Muscle of back (tissue), 11 donors: ENCODE data around the gene CCNG1. TPM values are rescaled to one million over a fixed set of nuclear protein-coding genes. Genes with fewer than 3 reads are reported as not detected.
"Not testable (repeated sequence)": the region's sequence is repeated elsewhere in the genome, so short reads cannot be mapped to it uniquely, and the experiment has no call there.

Source experiments
- DNase-seq, 3 donors: peaks; one replicate each; pipeline versions ENCODE4 v3.0.0 to v3.0.0-alpha.2; 2013
- polyA plus RNA-seq, 10 donors: library from polyadenylated mRNA; unstranded; fragments of 120-200 nt; gene quantifications; one replicate each; pipeline ENCODE4 v1.2.1, GENCODE V29; 2013; ENCODE audit not compliant: insufficient read length in 10 of 10

The CCNG1 gene
- polyA plus RNA-seq, 10 donors, result 175 to 399 (median 320) TPM

DNA sequence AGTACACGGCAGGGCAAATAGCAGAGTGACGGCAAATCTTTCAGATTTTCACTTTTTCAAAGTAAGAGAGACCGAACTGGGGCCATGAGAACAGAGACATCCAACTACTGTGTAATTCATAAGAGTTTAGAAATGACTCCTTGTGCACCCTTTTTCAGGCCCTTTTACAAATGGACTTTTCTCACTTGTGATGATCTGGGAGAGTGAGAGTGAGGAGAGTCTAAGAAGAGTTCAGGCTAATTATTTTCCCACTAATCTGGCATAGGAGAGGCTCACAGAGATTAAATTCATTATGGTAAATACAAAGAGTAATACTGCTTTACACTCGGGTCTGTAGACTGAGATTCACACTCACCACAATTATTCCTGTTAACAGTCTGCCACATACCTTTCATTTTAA, 880 bp upstream of the CCNG1 start:
- DNase-seq, result peak in 1 of 3 donors; percentile 7

DNA sequence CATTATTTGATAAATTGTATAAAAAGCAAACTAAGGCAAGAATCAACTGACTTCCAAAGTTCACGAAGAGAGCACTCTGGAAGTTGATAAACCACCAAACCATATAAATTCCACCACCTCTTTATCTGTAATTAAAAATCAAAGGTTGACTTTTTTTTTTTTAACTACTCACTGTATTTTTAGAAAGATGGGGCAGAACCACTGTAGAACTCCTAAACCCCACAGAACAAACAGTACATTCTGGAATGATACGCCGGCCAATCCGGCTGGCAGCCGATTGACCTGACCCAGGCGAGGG, 435 bp upstream of the CCNG1 start:
- DNase-seq, result no peak

DNA sequence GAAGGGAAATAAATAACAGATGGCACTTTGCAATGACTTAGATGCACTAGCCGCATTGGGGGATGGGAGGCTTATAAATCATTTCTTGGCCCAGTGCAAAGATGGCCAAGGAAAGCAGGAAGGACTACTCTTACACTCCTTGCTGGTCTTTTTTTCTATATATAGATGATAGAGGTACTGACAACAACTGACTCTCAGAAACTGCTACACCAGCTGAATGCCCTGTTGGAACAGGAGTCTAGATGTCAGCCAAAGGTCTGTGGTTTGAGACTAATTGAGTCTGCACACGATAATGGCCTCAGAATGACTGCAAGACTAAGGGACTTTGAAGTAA, 1.7 kb downstream of the CCNG1 start:
- peak; percentile 24 to 66 (median 27) for DNase-seq

DNA sequence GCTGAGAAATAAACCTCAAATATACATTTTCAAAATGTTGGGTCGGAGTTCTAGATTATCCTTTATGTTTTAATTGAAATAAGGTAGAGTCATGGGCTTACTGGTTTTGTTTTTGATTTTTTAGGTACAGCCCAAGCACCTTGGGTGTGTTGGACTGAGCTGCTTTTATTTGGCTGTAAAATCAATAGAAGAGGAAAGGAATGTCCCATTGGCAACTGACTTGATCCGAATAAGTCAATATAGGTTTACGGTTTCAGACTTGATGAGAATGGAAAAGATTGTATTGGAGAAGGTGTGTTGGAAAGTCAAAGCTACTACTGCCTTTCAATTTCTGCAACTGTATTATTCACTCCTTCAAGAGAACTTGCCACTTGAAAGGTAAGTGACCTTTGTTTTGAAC, 3.6 kb downstream of the CCNG1 start:
- no peak for DNase-seq

DNA sequence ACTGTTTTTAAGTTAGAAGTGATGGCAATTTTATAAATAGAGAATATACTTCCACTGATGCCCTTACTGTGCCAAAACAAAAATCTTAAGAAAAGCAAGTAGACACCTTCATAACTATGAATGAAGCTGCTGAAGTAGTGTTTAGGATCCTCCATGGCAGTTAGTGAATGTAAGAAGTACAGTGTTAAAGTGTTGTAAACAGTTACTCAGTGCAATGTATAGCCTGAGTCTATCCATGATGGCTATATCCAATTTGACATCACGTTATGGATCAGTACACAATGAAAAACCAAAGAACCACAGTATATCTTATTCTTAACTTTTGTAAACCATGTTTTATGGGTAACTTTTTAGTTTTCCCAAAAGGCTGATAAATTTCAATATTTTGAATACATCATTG, 7.1 kb downstream of the CCNG1 start:
- DNase-seq, result no peak

DNA sequence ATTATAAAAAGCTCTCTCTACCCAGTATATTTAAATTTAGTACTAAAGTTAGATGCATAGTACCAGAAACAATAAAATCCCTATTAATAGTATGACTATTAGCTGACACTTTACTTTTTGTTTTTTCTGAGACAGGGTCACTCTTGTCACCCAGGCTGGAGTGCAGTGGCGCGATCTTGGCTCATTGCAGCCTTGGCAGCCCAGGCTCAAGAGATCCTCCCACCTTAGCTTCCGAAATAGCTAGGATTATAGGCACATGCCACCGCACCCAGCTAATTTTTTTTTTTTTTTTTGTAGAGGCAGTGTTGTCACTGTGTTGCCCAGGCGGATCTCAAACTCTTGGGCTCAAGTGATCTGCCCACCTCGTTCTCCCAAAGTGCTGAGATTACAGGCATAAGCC, 8.0 kb downstream of the CCNG1 start:
- no peak for DNase-seq

DNA sequence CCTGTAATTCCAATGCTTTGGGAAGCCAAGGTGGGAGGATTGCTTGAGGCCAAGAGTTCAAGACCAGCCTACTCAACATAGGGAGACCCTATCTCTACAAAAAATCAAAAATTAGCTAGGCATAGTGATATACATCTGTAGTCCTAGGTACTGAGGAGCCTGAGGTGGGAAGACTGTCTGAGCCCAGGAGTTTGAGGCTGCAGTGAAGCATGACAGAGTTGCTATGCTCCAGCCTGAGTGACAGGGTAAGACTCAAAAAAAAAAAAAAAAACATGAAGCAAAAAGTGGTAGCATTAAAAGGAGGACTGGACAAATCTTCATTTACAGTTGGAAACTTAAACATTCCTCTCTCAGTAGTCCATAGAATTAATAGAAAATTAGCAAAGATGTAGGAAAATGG, 9.8 kb downstream of the CCNG1 start:
- DNase-seq, result no peak

DNA sequence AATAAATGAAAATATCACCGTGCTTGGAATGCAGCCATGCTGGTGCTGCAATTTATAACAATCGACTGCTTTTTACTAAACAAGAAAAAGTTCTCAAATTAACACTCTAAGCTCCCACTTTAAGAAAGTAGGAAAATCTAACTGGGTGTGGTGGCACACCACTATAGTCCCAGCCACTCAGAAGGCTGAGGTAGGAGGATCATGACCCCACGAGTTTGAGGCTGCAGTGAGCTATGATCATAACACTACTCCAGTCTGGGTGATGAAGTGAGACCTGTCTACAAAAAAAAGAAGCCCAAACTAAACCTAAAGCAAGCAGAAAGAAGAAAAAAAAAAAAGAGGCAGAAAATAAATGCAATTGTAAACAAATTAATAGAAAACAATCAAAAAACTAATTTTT, 10.5 kb downstream of the CCNG1 start:
- DNase-seq, result no peak

DNA sequence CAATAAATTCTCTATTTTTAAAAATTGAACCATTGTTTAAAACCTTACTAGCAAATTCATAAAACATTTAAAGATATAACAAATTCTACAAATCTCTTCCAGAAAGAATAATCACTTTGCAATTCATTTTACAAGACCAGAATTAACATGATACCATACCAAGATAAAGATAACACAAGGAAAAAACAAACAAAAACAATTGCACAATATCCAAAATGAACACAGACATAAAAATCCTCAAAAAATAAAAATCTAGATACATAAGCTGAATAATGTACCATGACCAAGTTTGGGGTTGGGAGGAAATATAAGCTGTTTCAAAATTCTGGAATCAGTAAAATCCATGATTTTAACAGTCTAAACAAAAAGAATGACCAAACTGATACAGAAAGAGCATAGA, 11.1 kb downstream of the CCNG1 start:
- DNase-seq, result no peak

DNA sequence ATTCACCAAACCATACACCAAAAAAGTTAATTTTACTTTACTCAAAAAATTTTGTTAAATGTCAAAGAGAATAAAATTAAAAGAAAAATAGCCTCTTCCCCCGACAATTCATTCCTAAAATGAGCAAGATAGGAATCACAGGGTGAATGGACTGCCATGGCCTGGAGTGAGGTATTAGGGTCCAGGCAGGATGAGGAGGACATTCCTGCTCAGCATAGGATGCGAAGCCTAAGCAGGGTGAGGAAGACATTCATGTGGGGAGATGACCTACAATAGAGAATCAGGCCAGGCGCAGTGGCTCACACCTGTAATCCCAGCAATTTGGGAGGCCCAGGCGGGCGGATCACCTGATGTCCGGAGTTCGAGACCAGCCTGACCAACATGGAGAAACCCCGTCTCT, 14.1 kb downstream of the CCNG1 start:
- DNase-seq, result no peak

DNA sequence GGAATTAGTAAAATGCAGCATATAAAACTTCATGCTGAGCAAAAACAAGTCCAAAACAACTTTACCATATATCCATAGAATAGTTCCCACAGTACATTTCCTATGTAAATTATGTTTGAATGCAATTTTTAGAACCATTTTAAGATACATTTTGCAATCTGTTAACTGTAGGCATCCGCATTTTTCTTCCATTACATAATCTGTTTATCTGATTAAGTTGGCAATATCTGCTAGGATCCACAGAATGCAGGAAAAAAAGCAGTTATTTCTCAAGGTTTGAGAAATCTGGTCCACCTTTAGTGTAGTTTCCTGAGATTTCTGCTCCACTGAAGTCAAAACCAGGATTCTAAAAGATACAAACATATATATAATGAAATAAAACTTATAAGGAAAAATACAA, 16.3 kb downstream of the CCNG1 start:
- no peak for DNase-seq

DNA sequence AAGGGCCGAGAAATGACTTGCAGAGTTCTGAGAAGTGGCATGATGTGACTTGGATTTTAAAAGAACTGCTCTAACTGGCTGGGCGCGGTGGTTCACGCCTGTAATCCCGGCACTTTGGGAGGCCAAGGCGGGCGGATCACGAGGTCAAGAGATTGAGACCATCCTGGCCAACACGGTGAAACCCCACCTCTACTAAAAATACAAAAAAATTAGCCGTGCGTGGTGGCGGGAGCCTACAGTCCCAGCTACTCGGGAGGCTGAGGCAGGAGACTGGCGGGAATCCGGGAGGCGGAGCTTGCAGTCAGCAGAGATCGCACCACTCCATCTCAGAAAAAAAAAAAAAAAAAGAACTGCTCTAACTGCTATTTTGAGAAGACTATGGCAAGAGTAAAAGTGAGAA, 18.0 kb downstream of the CCNG1 start:
- not testable (repeated sequence) for DNase-seq

DNA sequence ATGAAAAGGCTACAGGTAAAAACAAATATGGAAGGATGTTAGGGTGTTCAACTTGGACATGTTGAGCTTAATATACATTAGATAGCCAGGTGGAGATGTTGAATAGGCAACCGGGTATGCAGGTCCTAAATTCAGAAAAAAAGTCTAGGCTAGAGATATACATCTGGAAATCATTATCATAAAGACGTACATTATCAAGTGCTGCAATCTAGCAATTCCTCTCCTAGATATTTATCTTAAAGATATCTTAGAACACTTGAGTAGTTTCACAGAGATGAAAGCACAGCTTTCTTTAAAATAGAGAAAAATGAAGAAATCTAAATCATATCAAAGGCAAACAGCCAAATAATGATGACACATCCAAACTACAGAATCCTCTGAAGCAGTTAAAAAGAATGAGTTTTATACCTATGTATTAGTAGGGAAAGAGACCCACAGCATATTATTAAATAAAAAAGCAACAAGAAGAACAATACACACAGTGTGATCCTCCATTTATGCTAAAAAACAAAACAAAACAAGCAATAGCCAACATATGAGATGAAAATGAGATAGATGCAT, 18.7 kb downstream of the CCNG1 start:
- DNase-seq, result no peak

DNA sequence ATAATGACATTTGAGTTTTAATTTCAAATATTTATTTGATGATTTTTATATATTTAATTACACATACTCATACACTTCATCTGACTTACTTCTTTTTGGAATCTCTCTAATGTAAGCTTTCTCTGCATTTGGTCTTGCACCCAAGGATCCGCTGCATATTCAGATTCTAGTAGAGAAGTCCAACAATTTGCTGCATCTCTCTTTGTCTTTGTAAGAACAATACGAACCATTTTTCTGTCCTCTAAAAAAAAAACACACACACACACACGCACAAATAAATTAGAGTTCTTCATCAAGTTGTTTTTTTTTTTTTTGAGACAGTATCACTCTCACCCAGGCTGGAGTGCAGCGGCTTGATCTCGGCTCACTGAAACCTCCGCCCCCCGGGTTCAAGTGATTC, 19.4 kb downstream of the CCNG1 start:
- no peak for DNase-seq

DNA sequence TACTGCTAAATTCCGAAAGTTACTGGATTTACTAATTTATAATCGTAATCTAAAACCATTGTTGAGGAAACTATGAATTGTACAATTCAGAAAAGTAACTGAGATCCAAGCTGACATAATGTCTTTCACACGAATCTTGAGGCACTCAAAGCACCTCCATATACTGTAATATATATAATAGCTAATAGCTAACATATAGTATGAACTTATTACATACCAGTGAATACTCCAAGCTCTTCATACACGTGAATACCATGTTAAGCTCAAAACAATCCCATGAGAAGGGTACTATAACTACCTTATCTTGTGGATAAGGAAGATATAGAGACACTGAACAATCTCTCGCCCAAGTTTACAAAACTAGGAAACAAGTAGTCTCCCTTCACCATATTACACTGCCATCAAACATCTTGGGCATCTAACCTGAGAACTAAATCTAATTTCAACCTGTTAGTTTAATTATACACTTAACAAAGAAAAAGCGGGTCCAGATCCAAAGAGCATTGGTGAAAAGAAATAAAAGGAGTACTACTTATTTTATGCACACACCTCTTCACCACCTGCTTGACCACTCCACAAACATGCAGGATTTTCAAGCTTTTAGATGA, 21.5 kb downstream of the CCNG1 start:
- no peak for DNase-seq

DNA sequence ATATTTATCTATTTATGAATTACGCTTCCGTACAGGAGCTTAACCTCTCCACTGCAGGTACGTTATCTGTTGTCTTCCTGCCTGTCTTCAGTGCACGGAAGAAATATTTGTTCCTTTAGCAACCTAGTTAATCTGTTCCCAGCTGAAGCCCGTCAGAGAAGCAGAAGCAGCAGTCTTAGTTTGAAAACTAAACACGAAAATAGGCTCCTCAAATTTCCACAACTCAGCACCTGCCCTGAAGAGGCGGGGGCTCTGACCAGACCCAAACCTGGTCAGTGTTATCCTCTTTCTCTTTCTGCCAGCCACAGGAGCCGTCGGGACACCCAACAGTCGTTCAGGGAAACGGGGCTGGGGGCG, 22.0 kb downstream of the CCNG1 start:
- no peak for DNase-seq

DNA sequence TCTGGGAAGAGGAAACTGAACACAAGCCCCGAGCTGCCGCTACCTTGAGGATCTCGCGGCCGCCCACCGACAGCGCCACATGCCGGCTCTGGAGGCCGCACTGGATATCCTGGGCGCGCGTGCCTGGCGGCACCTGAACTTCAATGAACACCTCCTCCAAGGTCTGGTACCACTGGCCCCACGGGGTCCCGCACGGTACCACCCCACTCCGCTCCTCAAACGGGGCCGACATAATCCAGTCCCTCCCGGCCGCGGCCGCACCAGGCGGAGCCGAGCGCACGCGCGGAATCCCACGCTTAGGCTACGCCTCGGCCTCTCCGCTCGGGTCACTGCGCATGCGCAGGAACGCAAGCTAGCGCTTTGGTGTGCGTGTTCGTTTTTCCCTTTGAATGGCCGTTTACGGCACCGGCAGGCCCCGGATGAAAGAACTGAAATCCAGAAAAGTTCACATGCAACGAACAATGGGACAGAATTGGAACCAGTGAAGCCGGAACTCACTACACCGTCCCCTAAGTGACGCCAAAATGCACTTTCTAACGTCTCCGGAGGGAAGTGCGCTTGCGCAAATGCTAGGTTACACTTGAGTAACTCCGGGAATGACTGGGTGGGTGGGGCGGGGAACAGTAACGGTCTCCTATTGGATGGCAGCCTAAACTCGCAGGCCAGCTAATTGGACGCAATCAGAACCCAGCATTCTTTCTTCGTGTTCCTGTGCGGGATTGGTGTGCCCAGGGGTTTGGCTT, 22.6 kb downstream of the CCNG1 start, which contains the start of gene NUDCD2:
TSS of gene NUDCD2 (minus strand) at position 284 of the 743 bp plus-strand sequence. CDS start at position 232, 52 bp downstream.
- DNase-seq, result peak; percentile 98 to 99 (median 99)

DNA sequence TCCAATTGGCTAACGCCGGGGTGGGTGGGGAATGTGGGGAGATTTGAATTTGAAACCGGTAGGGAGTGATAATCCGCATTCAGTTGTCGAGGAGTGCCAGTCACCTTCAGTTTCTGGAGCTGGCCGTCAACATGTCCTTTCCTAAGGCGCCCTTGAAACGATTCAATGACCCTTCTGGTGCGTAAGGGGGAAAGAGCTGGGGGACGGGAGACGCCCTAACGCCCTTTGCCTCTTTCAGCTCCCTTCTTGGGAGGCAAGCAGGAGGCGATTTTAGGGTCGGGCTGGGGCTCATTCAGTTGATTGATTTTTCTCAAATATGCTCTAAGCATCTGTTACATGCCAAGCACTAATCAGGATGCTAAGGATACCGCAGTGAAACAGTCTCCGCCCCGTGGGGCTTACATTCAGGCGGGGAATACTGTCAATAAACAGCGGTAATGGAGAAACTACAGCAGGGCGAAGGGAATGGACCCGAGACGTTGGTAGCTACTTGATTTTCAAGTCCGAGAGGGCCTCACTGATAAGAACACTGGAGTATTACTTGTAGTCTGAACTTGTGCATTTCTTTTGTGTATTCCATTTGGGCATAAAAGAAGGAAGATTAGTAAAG, 23.3 kb downstream of the CCNG1 start, which contains the start of gene HMMR:
TSS of gene HMMR (plus strand) at position 71 of the 610 bp plus-strand sequence. CDS start at position 132, 61 bp downstream.
- peak in 1 of 3 donors; percentile 16 for DNase-seq

DNA sequence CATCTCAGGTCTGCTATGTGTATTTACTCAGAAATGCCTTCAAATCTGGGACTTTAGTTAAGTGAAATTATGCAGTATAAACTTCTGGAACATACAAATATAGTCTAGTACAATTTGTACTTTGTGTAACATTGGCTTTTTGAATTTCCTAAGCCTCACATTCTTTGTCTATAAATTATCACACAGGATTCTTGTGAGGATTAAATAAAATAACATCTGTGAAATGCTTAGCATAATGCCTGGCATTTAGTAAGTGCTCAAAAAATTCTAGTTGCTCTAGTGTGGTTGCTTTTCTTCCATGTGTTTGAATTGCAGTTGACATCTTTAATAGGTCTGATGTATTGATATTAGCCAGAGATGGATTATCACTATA, 25.7 kb downstream of the CCNG1 start:
- no peak for DNase-seq

DNA sequence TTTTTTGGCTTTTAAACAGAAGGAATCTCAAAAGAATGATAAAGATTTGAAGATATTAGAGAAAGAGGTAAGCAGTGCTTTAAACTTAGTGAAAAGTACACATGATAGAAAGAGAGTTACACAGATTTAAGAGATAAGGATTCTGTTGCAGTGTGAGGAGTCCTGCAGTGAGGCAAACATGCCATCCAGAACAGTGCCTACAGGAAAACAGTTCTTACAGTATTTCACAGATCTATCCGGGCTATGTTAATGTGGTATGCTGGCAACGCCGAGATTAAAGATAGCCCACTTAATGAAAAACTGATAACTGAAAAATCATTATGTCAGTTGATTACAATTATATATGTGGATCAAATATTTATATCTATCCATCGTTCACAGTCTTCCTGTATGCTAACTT, 30.3 kb downstream of the CCNG1 start:
- DNase-seq, result no peak

DNA sequence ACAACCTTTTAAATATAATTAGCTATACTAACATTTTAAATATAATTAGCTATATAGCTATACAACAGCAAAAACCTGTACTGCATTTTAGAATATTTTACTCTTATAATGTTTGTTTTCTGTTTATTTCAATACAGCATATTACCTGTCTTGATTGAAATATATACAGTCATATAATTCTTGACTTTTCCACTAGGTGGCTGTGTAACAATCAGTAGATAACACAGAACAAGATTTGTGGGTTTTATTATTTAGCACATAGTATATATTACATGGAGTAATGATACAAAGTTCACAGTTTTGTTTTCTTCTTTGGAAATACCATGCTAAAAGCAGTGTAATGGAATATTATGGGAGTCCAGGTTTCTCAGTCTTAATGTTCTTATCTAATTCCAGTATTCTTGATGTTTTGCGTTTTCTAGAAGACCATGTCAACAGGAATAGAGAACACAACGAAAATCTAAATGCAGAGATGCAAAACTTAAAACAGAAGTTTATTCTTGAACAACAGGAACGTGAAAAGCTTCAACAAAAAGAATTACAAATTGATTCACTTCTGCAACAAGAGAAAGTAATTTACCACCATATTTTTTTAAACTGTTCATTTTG, 36.3 kb downstream of the CCNG1 start:
- no peak for DNase-seq

DNA sequence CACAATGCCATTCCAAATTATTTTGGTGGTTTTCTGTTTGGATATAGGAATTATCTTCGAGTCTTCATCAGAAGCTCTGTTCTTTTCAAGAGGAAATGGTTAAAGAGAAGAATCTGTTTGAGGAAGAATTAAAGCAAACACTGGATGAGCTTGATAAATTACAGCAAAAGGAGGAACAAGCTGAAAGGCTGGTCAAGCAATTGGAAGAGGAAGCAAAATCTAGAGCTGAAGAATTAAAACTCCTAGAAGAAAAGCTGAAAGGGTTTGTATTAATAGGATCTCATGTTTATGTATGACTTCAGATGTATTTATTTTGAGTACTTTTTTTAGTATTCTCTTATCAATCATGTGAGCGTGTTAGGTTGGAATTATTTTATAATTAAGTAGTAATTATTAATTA, 38.0 kb downstream of the CCNG1 start:
- no peak for DNase-seq
